ENCODE data around the gene SLC24A5.

- TF ChIP-seq GABPA (IDR thresholded peaks at IDR 0.05; ENCODE audit: low read depth) (no peak), JUND (IDR thresholded peaks at IDR 0.05; ENCODE audit: low read depth, low read length) (no peak), CTCF (IDR thresholded peaks at IDR 0.05 in 2 of 3, conservative IDR thresholded peaks at IDR 0.05 in 1 of 3; ENCODE audit: control insufficient read depth in 2 of 3, extremely low read depth in 1 of 3, insufficient read depth in 1 of 3, low read depth in 3 of 3, low read length in 3 of 3) (no peak), FOXK2 (IDR thresholded peaks at IDR 0.05) (no peak), EED (IDR thresholded peaks at IDR 0.05; ENCODE audit: low read depth) (no peak)
These were observed at the start of gene SLC24A5 for GRCh38 chr15:48120745-48121144.

Data from GM12878 (cell line).